K562 (cell line): ENCODE data around the gene PLEKHG4B. TPM values are rescaled to one million over a fixed set of nuclear protein-coding genes. Genes with fewer than 3 reads are reported as not detected.

Source experiments
- ATAC-seq: fragments of 200-7000 bp; cut with Tn5 transposase; 3 replicates; pipeline ENCODE4 v1.9.1; 2020; ENCODE audit warnings: moderate library complexity
- BruUV-seq: library from RNA; stranded (reverse); fragments of 400-500 nt; replicated peaks from 2 replicates; lab custom pipeline; 2021; lab: Mats Ljungman, UMichigan
- CTCF ChIA-PET: fragments of 300-600 bp; formaldehyde crosslinking; extraction: SDS; loops from one replicate; lab custom pipeline; 2021; ENCODE audit warnings: low intra/inter-chr PET ratio; lab: Yijun Ruan, JAX
- POLR2A ChIA-PET: fragments of 300-600, 350-650 bp; sonication (Branson Sonifier 250); formaldehyde crosslinking; extraction: SDS; loops from one replicate; lab custom pipeline; 2021; ENCODE audit warnings: antibody characterized with exemption, inconsistent platforms; lab: Yijun Ruan, JAX
- DNase-seq, 4 experiments: peaks; one replicate each; pipeline versions ENCODE4 v3.0.0 to v3.0.0-alpha.2; 2011 to 2018; ENCODE audit warnings: low spot score in 3 of 4, mixed read lengths in 3 of 4; ENCODE audit errors: extremely low read depth in 1 of 4
- FAIRE-seq: peaks from 2 replicates; lab custom pipeline; 2011; peaks lifted over from hg19 to GRCh38; lab: Jason Lieb, UNC
- H2AFZ ChIP-seq: 2 replicates; pipeline ENCODE4 v1.6.0; 2011; ENCODE audit warnings: low read depth, low read length, control low read depth, inconsistent platforms
- H3K27ac ChIP-seq: fragments of 200-600 bp; 3 replicates; pipeline ENCODE4 v1.8.0; 2011; ENCODE audit warnings: low read depth, mild to moderate bottlenecking, control low read depth, inconsistent platforms, low read length, moderate library complexity, mixed read lengths; ENCODE audit errors: extremely low read depth
- H3K27me3 ChIP-seq, 2 experiments: fragments of 300-600 bp in 1 of 2; 2 replicates in 1 of 2; 3 replicates in 1 of 2; pipeline versions ENCODE4 v1.6.0 to v1.8.0; 2011; ENCODE audit warnings: inconsistent platforms in 2 of 2, low read length in 2 of 2, mild to moderate bottlenecking in 1 of 2, mixed read lengths in 1 of 2, moderate library complexity in 1 of 2; ENCODE audit not compliant: control insufficient read depth in 2 of 2, insufficient read depth in 2 of 2
- H3K36me3 ChIP-seq: fragments of 300-600 bp; 3 replicates; pipeline ENCODE4 v1.8.0; 2011; ENCODE audit warnings: mild to moderate bottlenecking, low read length, inconsistent platforms; ENCODE audit not compliant: control insufficient read depth, insufficient read depth
- H3K4me1 ChIP-seq, 2 experiments: fragments of 200-600 bp in 1 of 2; replicated peaks in 1 of 2; 2 replicates in 1 of 2; 3 replicates in 1 of 2; pipeline versions ENCODE4 v1.5.1 to v1.8.0; 2011; ENCODE audit warnings: inconsistent platforms in 2 of 2, low read length in 2 of 2, mild to moderate bottlenecking in 1 of 2, mixed read lengths in 1 of 2, moderate library complexity in 1 of 2; ENCODE audit not compliant: control insufficient read depth in 2 of 2, insufficient read depth in 2 of 2
- H3K4me2 ChIP-seq: 2 replicates; pipeline ENCODE4 v1.6.1; 2011; ENCODE audit warnings: low read length, control low read depth, inconsistent platforms, mixed read lengths; ENCODE audit not compliant: insufficient read depth
- H3K4me3 ChIP-seq: fragments of 200-600 bp; sonication (generic), shearing (Covaris generic); 2 replicates; pipeline ENCODE4 v1.5.1; 2016; ENCODE audit warnings: control low read depth, inconsistent platforms
- H3K79me2 ChIP-seq: fragments of 200-600 bp; 3 replicates; pipeline ENCODE4 v1.8.0; 2011; ENCODE audit warnings: low read length, inconsistent platforms; ENCODE audit not compliant: control insufficient read depth, insufficient read depth
- H3K9ac ChIP-seq, 2 experiments: 2 replicates each; pipeline versions ENCODE4 v1.6.0 to v1.6.1; 2011; ENCODE audit warnings: low read depth in 2 of 2, low read length in 2 of 2, control low read depth in 1 of 2, inconsistent platforms in 1 of 2, mild to moderate bottlenecking in 1 of 2, mixed read lengths in 1 of 2; ENCODE audit not compliant: insufficient read depth in 1 of 2
- H3K9me1 ChIP-seq: one replicate; pipeline ENCODE4 v1.6.0; 2011; ENCODE audit warnings: inconsistent platforms, mild to moderate bottlenecking, low read length, moderate library complexity; ENCODE audit not compliant: control insufficient read depth, insufficient read depth
- H3K9me3 ChIP-seq: replicated peaks from 2 replicates; pipeline ENCODE4 v1.5.1; 2011; ENCODE audit warnings: low read depth, low read length, inconsistent platforms; ENCODE audit not compliant: control insufficient read depth, insufficient read depth
- H4K20me1 ChIP-seq: replicated peaks from 2 replicates; pipeline ENCODE4 v1.6.1; 2011; ENCODE audit warnings: low read length, inconsistent platforms, mixed read lengths; ENCODE audit not compliant: control insufficient read depth, insufficient read depth
- BRCA1 ChIP-seq, 2 experiments: fragments of 450-650 bp in 1 of 2; sonication (generic) in 1 of 2; formaldehyde crosslinking in 1 of 2; IDR thresholded peaks; 2 replicates each; pipeline versions ENCODE4 v1.5.0 to v1.6.1; 2017 to 2020; ENCODE audit warnings: mild to moderate bottlenecking in 1 of 2, missing genetic modification reagents in 1 of 2
- BRF1 ChIP-seq: IDR thresholded peaks from 3 replicates; pipeline ENCODE4 v1.6.1; 2011; ENCODE audit warnings: borderline replicate concordance, mild to moderate bottlenecking; ENCODE audit not compliant: insufficient read length; ENCODE audit errors: extremely low read depth
- EGR1 ChIP-seq: fragments of 450-650 bp; conservative IDR thresholded peaks from 2 replicates; pipeline ENCODE4 v1.6.1; 2017; ENCODE audit warnings: mild to moderate bottlenecking
- EHMT2 ChIP-seq: fragments of 450-650 bp; IDR thresholded peaks from 2 replicates; pipeline ENCODE4 v1.6.1; 2018; ENCODE audit warnings: antibody characterized with exemption
- HCFC1 ChIP-seq: IDR thresholded peaks from 2 replicates; pipeline ENCODE4 v1.6.1; 2012; ENCODE audit warnings: low read depth, low read length, improper control_type of control experiment
- HNRNPH1 ChIP-seq: fragments of 200-400 bp; formaldehyde crosslinking; optimal IDR thresholded peaks from 2 replicates; pipeline ENCODE3; 2017; ENCODE audit warnings: low read depth, mild to moderate bottlenecking, low read length, moderate library complexity
- ILK ChIP-seq: fragments of 450-650 bp; IDR thresholded peaks from 2 replicates; pipeline ENCODE4 v1.6.1; 2016; ENCODE audit warnings: missing genetic modification characterization, low read depth, mild to moderate bottlenecking, missing compliant biosample characterization, moderate library complexity, borderline replicate concordance
- KLF16 ChIP-seq: IDR thresholded peaks from 2 replicates; pipeline ENCODE4 v1.6.1; 2016; ENCODE audit warnings: antibody characterized with exemption
- MCM3 ChIP-seq: fragments of 450-650 bp; IDR thresholded peaks from 2 replicates; pipeline ENCODE4 v1.6.1; 2016
- MECOM ChIP-seq: fragments of 250-450 bp; sonication (Bioruptor Pico); IDR thresholded peaks from 2 replicates; pipeline ENCODE4 v1.8.0; 2022; ENCODE audit warnings: inconsistent platforms
- SLC30A9 ChIP-seq: fragments of 250-450 bp; sonication (Bioruptor Pico); IDR thresholded peaks from 2 replicates; pipeline ENCODE4 v1.8.0; 2022; ENCODE audit warnings: mild to moderate bottlenecking, moderate library complexity
- ZEB2 ChIP-seq: fragments of 450-650 bp; IDR thresholded peaks from 2 replicates; pipeline ENCODE4 v1.6.1; 2016
- ZNF23 ChIP-seq: fragments of 250-450 bp; sonication (Bioruptor Pico); IDR thresholded peaks from 2 replicates; pipeline ENCODE4 v1.4.0; 2020; ENCODE audit warnings: mild to moderate bottlenecking
- ZNF431 ChIP-seq: sonication (generic); formaldehyde crosslinking; IDR thresholded peaks from 2 replicates; pipeline ENCODE4 v1.8.0; 2022; ENCODE audit warnings: mild to moderate bottlenecking, missing genetic modification reagents
- ZNF445 ChIP-seq: fragments of 250-450 bp; sonication (Bioruptor Pico); IDR thresholded peaks from 2 replicates; pipeline ENCODE4 v1.4.0; 2020; ENCODE audit warnings: low read depth, mild to moderate bottlenecking, moderate library complexity
- WGBS: fragments of 100-300 bp; shearing (Covaris generic); methylation state at CpG from one replicate; pipeline ENCODE4 v1.1.6; 2016; ENCODE audit warnings: low coverage, mixed read lengths; ENCODE audit not compliant: insufficient coverage; ENCODE audit errors: missing lambda C conversion rate; 5-methylcytosine and 5-hydroxymethylcytosine counted together
- in situ Hi-C: fragments of 300-500 bp; cut with MboI; formaldehyde crosslinking; loops from 4 replicates; pipeline ENCODE4 v1.15.0; 2018; ENCODE audit warnings: inconsistent platforms, mixed read lengths
- intact Hi-C: fragments of 100-400 bp; cut with micrococcal nuclease; formaldehyde crosslinking; loops from 2 replicates; pipeline ENCODE4 v1.14.2; 2022
- polyA plus RNA-seq, 8 experiments: library from polyadenylated mRNA; depleted of rRNA in 4 of 8; stranded (reverse) in 5 of 8; unstranded in 3 of 8; fragments of >200 nt; fragmentation: Nextera tagmentation in 2 of 8; fragmentation: Illumina TruSeq in 1 of 8; extraction: Ambion mirVana in 2 of 8; extraction: Trizol in 1 of 8; gene quantifications; 2 replicates each; pipeline versions ENCODE4 v1.2.1 to v1.2.3, GENCODE V29; 2011 to 2014; ENCODE audit warnings: inconsistent platforms in 1 of 8, missing spikeins in 1 of 8
- total RNA-seq, 7 experiments: library from RNA; depleted of rRNA in 6 of 7; stranded (reverse); fragments of >200 nt in 6 of 7; fragmentation: Illumina TruSeq in 2 of 7; extraction: Trizol in 2 of 7; gene quantifications; 2 replicates each; pipeline versions ENCODE4 v1.2.1 to v1.2.3, GENCODE V29; 2011 to 2021; ENCODE audit warnings: low replicate concordance in 1 of 7
- TF ChIP-seq, protein P1 (sequence below): fragments of 450-650 bp; IDR thresholded peaks from 2 replicates; pipeline ENCODE4 v1.6.1; 2016; ENCODE audit warnings: low read depth, mild to moderate bottlenecking, moderate library complexity
- TF ChIP-seq, protein P2 (sequence below): fragments of 250-450 bp; sonication (Bioruptor Pico); IDR thresholded peaks from 2 replicates; pipeline ENCODE4 v1.6.1; 2021; ENCODE audit warnings: mild to moderate bottlenecking
- TF ChIP-seq, protein P3 (sequence below): fragments of 250-450 bp; sonication (Bioruptor Pico); IDR thresholded peaks from 2 replicates; pipeline ENCODE4 v1.8.0; 2021; ENCODE audit warnings: borderline replicate concordance, mild to moderate bottlenecking, moderate library complexity; ENCODE audit not compliant: poor library complexity, severe bottlenecking
- TF ChIP-seq, protein P4 (sequence below): sonication (generic); formaldehyde crosslinking; IDR thresholded peaks from 2 replicates; pipeline ENCODE4 v1.8.0; 2022; ENCODE audit warnings: mild to moderate bottlenecking, missing genetic modification reagents
- TF ChIP-seq, protein P5 (sequence below): fragments of 450-650 bp; IDR thresholded peaks from 2 replicates; pipeline ENCODE4 v1.6.1; 2016

Gene PLEKHG4B
- total and polyA plus RNA-seq, 9 of the 15 experiments (the other 6 are each of a cell fraction or from before 2014, with no cell fraction given), result 0.02 TPM; not detected in 8

DNA sequence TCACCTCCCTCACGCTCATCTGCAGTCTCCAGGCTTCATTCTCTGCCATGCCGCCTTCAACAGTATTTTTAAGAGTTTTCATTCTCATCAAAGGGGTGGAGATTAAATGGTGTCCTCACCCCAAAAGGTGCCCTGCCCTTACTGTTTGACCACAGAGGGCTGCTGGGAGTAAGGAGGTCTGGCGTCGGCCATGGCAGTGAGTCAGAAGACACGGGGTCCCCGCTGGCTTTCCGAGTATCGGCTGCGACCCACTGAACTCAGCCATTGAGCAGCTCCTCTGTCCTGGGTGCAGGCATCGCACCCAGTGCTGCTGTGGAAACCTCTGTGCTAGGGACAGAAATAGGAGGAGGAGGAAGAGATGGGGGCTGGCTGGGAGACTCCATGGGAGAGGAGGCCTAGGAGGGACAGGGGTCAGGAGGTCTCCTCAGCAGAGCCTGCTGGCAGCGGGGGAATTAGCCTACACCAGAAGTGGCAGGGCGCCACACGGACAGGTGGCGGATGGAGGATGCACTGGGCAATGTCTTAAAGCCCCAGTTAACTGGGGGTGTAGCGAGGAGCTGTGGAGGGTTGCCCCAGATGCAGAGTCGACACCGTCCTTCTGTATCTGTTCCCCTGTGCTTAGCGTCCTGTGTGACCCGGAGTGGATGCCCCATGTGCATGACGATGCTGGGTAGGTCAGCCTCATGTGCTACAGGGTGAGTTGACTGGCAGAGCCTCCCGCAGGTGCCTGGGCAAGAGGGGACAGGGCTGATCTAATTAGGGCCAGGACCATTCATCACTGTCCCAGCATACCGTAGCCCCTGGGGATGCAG, 15.4 kb upstream of the PLEKHG4B start (continued):
- TF ChIP-seq HNRNPH1, result no peak
- TF ChIP-seq, protein P1, sequence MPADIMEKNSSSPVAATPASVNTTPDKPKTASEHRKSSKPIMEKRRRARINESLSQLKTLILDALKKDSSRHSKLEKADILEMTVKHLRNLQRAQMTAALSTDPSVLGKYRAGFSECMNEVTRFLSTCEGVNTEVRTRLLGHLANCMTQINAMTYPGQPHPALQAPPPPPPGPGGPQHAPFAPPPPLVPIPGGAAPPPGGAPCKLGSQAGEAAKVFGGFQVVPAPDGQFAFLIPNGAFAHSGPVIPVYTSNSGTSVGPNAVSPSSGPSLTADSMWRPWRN, result no peak
- TF ChIP-seq ZEB2, result no peak

DNA sequence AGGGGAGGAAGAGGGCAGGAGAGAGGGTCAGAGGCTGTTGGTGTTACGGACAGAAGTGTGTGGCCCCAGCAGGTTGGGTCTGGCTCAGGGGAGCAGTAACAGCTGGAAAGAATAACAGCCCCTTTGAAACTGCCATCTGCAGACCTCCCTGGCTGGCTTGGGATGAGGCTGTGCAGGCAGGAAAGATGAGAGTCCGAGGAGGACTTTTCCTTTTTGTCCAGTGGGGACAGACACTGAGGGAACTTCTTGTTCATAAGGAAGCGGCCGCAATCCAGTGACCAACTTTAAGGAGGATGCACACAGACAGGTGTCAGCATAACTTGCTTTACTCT, 14.8 kb upstream of the PLEKHG4B start:
- no peak for FAIRE-seq
- POLR2A ChIA-PET, result no interaction called here
- Histone ChIP-seq H4K20me1 (peaks cover 28% of the 10 kb centered on the region), H3K4me1 (no peaks in the 10 kb centered on the region), H3K4me3 (no peak overlapping the region), H3K9me1 (no peaks in the 10 kb centered on the region), H3K27me3 (peaks cover 51 to 87% of the 10 kb centered on the region in 2 experiments), H3K27ac (no peak overlapping the region), H3K9me3 (no peaks in the 10 kb centered on the region), H2AFZ (no peak overlapping the region), H3K4me2 (no peak overlapping the region), H3K36me3 (no peaks in the 10 kb centered on the region), H3K9ac (no peak overlapping the region), H3K79me2 (no peaks in the 10 kb centered on the region)
- WGBS, result 1% methylated on average over 4 of the region's 4 CpGs
- CTCF ChIA-PET, result no interaction called here
- DNase-seq, result peak in 1 of 4 experiments; percentile 8
- in situ Hi-C loops, result no loop called here
- no TSS peak for BruUV-seq
- intact Hi-C loops, result no loop called here
- no peak for ATAC-seq
- no peak for TF ChIP-seq HCFC1
- TF ChIP-seq ZNF431 (CRISPR knock-in tag), result no peak
- TF ChIP-seq, protein P2, sequence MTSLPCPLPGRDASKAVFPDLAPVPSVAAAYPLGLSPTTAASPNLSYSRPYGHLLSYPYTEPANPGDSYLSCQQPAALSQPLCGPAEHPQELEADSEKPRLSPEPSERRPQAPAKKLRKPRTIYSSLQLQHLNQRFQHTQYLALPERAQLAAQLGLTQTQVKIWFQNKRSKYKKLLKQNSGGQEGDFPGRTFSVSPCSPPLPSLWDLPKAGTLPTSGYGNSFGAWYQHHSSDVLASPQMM (CRISPR knock-in tag), result no peak
- TF ChIP-seq, protein P3, sequence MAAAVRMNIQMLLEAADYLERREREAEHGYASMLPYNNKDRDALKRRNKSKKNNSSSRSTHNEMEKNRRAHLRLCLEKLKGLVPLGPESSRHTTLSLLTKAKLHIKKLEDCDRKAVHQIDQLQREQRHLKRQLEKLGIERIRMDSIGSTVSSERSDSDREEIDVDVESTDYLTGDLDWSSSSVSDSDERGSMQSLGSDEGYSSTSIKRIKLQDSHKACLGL (CRISPR knock-in tag), result no peak
- no peak for TF ChIP-seq ZNF23
- TF ChIP-seq EHMT2, result no peak
- no peak for TF ChIP-seq EGR1
- no peak for TF ChIP-seq BRF1
- no peak for TF ChIP-seq ZNF445 (CRISPR knock-in tag)
- TF ChIP-seq MECOM (CRISPR knock-in tag), result no peak
- TF ChIP-seq, protein P4, sequence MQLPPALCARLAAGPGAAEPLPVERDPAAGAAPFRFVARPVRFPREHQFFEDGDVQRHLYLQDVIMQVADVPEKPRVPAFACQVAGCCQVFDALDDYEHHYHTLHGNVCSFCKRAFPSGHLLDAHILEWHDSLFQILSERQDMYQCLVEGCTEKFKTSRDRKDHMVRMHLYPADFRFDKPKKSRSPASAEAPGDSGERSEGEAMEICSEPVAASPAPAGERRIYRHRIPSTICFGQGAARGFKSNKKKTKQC, result no peak
- TF ChIP-seq BRCA1 (IDR thresholded peaks at IDR 0.05), result no peak
- TF ChIP-seq BRCA1 (CRISPR knock-in tag; IDR thresholded peaks at IDR 0.05), result no peak
- no peak for TF ChIP-seq KLF16
- no peak for TF ChIP-seq ILK (tag)
- no peak for TF ChIP-seq SLC30A9 (CRISPR knock-in tag)
- no peak for TF ChIP-seq MCM3
- TF ChIP-seq, protein P5, sequence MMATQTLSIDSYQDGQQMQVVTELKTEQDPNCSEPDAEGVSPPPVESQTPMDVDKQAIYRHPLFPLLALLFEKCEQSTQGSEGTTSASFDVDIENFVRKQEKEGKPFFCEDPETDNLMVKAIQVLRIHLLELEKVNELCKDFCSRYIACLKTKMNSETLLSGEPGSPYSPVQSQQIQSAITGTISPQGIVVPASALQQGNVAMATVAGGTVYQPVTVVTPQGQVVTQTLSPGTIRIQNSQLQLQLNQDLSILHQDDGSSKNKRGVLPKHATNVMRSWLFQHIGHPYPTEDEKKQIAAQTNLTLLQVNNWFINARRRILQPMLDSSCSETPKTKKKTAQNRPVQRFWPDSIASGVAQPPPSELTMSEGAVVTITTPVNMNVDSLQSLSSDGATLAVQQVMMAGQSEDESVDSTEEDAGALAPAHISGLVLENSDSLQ, result no peak
